ENCODE measurements around the gene MYLK4. TPM values are rescaled to one million over a fixed set of nuclear protein-coding genes. Genes with fewer than 3 reads are reported as not detected.

Gene MYLK4
- total RNA-seq, 1 experiment from 2014 or later: 0.73 TPM

- Mint-ChIP-seq H3K27me3 (ENCODE audit: unreplicated experiment) (no peaks in the 10 kb centered on the region), H3K4me1 (ENCODE audit: low read depth, unreplicated experiment) (no peaks in the 10 kb centered on the region), H3K36me3 (ENCODE audit: insufficient read depth, unreplicated experiment) (no peaks in the 10 kb centered on the region), H3K27ac (ENCODE audit: unreplicated experiment) (no peak overlapping the region), H3K9me3 (ENCODE audit: low read depth, unreplicated experiment) (peaks cover 7% of the 10 kb centered on the region), H3K4me3 (ENCODE audit: low read depth, unreplicated experiment) (no peak overlapping the region)
- TF ChIP-seq CTCF (IDR thresholded peaks at IDR 0.05; ENCODE audit: unreplicated experiment): no peak
- intact Hi-C loops (cut with micrococcal nuclease; ENCODE audit: unreplicated experiment): no loop called here
- BruUV-seq (replicated peaks): no TSS peak
- CTCF ChIA-PET: no interaction called here
- DNase-seq: no peak
Observed at GRCh38 chr6:2652611-2653010, 98.1 kb downstream of the MYLK4 start.

DNA sequence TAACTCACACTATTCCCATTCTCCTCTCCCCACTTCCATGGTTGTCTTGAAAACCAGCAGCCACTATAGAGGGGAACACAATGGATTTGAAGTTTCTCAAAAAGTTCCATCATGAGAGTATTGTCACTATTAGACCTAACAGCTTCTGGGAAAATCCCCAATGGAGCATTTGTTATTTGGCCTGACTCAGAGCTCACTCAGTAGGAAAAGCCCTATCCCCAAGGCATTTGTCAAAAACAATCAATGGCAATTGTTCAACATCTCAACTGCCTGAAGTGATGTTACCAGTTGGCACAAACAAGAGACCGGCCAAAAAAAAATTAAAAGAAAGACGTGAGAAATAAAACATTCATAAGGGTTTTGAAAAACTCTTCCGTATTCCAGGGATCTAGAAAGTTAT lies 98.8 kb downstream of the MYLK4 start:
- no peak for DNase-seq
- Mint-ChIP-seq H3K4me1 (ENCODE audit: low read depth, unreplicated experiment) (no peaks in the 10 kb centered on the region), H3K27me3 (ENCODE audit: unreplicated experiment) (no peaks in the 10 kb centered on the region), H3K36me3 (ENCODE audit: insufficient read depth, unreplicated experiment) (no peaks in the 10 kb centered on the region), H3K9me3 (ENCODE audit: low read depth, unreplicated experiment) (peaks cover 7% of the 10 kb centered on the region), H3K27ac (ENCODE audit: unreplicated experiment) (no peak overlapping the region), H3K4me3 (ENCODE audit: low read depth, unreplicated experiment) (no peak overlapping the region)
- no TSS peak for BruUV-seq (replicated peaks)
- no peak for TF ChIP-seq CTCF (IDR thresholded peaks at IDR 0.05; ENCODE audit: unreplicated experiment)
- intact Hi-C loops (cut with micrococcal nuclease; ENCODE audit: unreplicated experiment): no loop called here
- CTCF ChIA-PET: interaction anchor here (0.6 kb wide), 1 partner anchor 1669 kb away, joined by 3 read pairs; no protein-coding TSS in a partner anchor

GRCh38 chr6:2651536-2651935 lies 99.2 kb downstream of the MYLK4 start:
- no peak for DNase-seq
- CTCF ChIA-PET: interaction anchor here (0.6 to 0.7 kb wide), 2 partner anchors 148 to 1669 kb away, joined by 3 to 4 read pairs; no protein-coding TSS in a partner anchor
- Mint-ChIP-seq H3K4me3 (ENCODE audit: low read depth, unreplicated experiment) (no peak overlapping the region), H3K27me3 (ENCODE audit: unreplicated experiment) (no peaks in the 10 kb centered on the region), H3K4me1 (ENCODE audit: low read depth, unreplicated experiment) (no peaks in the 10 kb centered on the region), H3K27ac (ENCODE audit: unreplicated experiment) (no peak overlapping the region), H3K9me3 (ENCODE audit: low read depth, unreplicated experiment) (peaks cover 7% of the 10 kb centered on the region), H3K36me3 (ENCODE audit: insufficient read depth, unreplicated experiment) (no peaks in the 10 kb centered on the region)
- BruUV-seq (replicated peaks): no TSS peak
- TF ChIP-seq CTCF (IDR thresholded peaks at IDR 0.05; ENCODE audit: unreplicated experiment): no peak
- intact Hi-C loops (cut with micrococcal nuclease; ENCODE audit: unreplicated experiment): no loop called here

- no peak overlapping the region for H3K27ac Mint-ChIP-seq (ENCODE audit: unreplicated experiment)
- no peaks in the 10 kb centered on the region for H3K9me3 Mint-ChIP-seq (ENCODE audit: low read depth, unreplicated experiment)
- peaks cover 8% of the 10 kb centered on the region for H3K27me3 Mint-ChIP-seq (ENCODE audit: unreplicated experiment)
- no peaks in the 10 kb centered on the region for H3K36me3 Mint-ChIP-seq (ENCODE audit: insufficient read depth, unreplicated experiment)
- DNase-seq: no peak
- no peak overlapping the region for H3K4me3 Mint-ChIP-seq (ENCODE audit: low read depth, unreplicated experiment)
- intact Hi-C loops (cut with micrococcal nuclease; ENCODE audit: unreplicated experiment): no loop called here
- no peak for TF ChIP-seq CTCF (IDR thresholded peaks at IDR 0.05; ENCODE audit: unreplicated experiment)
- CTCF ChIA-PET: no interaction called here
- no TSS peak for BruUV-seq (replicated peaks)
- H3K4me1 Mint-ChIP-seq (ENCODE audit: low read depth, unreplicated experiment): no peaks in the 10 kb centered on the region
Observed at GRCh38 chr6:2646346-2646745, 104.4 kb downstream of the MYLK4 start.
